ENCODE results near the gene MRPS27. TPM values are rescaled to one million over a fixed set of nuclear protein-coding genes. Genes with fewer than 3 reads are reported as not detected.
A peak's percentile ranks its signal among the peaks of the same experiment; 100 is the strongest.

The MRPS27 gene
- total RNA-seq, 2 experiments from 2014 or later: 48.2 to 53.9 TPM

DNA sequence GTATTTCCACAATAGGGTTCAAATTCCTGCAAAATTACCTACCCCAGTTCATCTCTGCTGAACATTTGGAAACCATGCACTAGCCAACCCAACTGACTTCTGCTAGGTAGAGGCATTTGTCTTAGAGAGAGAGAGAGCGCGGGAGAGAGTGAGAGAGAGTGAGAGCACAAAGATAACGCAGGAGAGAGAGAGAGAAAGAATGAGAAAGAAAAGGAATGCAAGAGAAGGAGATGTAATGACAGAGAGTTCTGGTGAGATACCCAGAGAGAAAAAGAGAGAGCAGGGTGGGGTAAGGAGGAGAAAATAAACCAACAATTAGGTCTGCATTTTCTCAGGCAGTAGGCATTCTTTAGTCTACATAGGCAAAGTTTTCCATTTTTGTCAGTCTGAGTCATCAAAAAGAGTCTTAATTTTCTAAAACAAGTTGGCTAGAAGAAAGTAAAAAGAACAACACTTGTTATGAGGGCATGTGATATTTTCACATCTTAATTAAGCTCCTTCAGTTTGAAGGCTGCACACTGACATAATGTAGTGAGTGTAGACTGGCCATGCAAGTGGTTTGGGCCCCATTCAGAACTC lies 114.5 kb downstream of the MRPS27 start:
- Mint-ChIP-seq H3K27me3 (ENCODE audit: low read depth) (peaks cover 2% of the 10 kb centered on the region), H3K36me3 (ENCODE audit: low read depth) (no peaks in the 10 kb centered on the region), H3K27ac (no peak overlapping the region), H3K9me3 (ENCODE audit: insufficient read depth) (no peaks in the 10 kb centered on the region), H3K4me3 (no peak overlapping the region), H3K4me1 (ENCODE audit: low read depth) (no peaks in the 10 kb centered on the region)
- no peak for ATAC-seq
- POLR2A ChIA-PET: no interaction called here
- no peak for DNase-seq
- CTCF ChIA-PET: no interaction called here

DNA sequence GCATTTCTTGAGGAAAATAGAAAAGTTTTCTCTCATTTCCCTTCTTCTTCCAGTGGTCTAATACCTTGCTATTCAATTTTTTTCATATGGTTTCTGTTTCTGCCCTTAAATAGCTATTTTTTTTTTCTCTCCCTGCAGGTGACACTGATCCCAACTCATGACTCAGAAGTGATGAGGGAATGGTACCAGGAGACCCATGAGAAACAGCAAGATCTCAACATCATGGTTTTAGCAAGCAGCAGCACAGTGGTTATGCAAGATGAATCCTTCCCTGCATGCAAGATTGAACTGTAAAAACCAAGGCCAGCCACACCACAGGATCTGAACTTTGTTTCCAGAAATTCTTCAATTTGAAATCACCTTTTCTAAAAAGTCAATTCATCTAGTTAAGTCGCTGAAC lies 115.1 kb downstream of the MRPS27 start:
- H3K36me3 Mint-ChIP-seq (ENCODE audit: low read depth): no peaks in the 10 kb centered on the region
- H3K4me3 Mint-ChIP-seq: no peak overlapping the region
- DNase-seq (no peak), ATAC-seq (no peak)
- no peak overlapping the region for H3K27ac Mint-ChIP-seq
- CTCF ChIA-PET: no interaction called here
- H3K9me3 Mint-ChIP-seq (ENCODE audit: insufficient read depth): no peaks in the 10 kb centered on the region
- peaks cover 2% of the 10 kb centered on the region for H3K27me3 Mint-ChIP-seq (ENCODE audit: low read depth)
- POLR2A ChIA-PET: no interaction called here
- H3K4me1 Mint-ChIP-seq (ENCODE audit: low read depth): no peaks in the 10 kb centered on the region

DNA sequence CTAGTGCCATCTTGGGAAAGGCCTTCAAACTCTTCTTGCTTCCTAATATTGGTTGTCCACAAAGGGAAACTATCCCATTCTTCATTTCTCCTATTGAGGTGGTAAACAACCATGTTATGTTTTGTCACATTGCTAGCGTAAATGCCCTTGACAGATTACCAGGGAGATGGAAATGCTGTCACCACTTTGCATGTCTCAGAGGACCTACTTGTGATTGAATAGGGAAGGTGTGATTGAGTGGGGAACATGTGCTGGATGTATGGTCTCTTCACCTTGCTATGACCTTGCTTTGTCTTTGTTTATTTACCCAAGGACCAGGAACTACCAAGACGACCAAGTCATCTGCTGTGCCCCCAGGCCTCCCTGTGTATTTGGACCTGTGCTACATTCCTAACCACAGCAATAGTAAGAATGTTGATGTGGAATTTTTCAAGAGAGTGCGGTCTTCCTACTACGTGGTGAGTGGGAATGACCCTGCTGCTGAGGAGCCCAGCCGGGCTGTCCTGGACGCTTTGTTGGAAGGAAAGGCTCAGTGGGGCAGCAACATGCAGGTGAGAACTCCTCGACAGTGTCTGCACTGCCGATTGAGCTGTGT lies 116.7 kb downstream of the MRPS27 start:
- ATAC-seq (no peak), DNase-seq (no peak)
- POLR2A ChIA-PET: no interaction called here
- CTCF ChIA-PET: no interaction called here
- H3K4me3 Mint-ChIP-seq: no peak overlapping the region
- H3K4me1 Mint-ChIP-seq (ENCODE audit: low read depth): no peaks in the 10 kb centered on the region
- H3K27me3 Mint-ChIP-seq (ENCODE audit: low read depth): peaks cover 8% of the 10 kb centered on the region
- no peaks in the 10 kb centered on the region for H3K9me3 Mint-ChIP-seq (ENCODE audit: insufficient read depth)
- no peak overlapping the region for H3K27ac Mint-ChIP-seq
- no peaks in the 10 kb centered on the region for H3K36me3 Mint-ChIP-seq (ENCODE audit: low read depth)

DNA sequence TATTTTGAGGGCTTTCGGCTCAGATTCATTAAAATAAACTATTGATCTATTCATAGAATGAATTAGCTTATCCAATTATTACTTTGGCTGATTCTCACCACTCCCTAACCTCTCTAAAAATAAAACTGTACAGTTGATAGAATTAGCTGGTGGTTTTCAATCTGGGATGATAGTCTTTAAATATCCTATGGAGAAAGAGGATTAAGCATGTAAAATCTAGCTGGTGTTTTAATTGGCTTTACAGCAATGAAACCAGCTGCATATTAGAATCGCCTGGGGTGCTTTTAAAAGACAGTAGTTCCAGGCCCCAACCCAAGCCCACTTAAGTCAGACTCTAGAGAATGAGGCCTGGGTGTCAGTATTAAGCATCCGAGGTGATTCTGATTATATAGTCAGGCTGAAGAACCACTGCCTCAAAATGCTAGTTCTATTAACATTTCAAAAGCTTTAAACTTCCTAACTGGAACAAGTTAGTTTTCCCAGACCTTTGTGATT lies 117.7 kb downstream of the MRPS27 start:
- H3K36me3 Mint-ChIP-seq (ENCODE audit: low read depth): no peaks in the 10 kb centered on the region
- ChIA-PET POLR2A (no interaction called here), CTCF (no interaction called here)
- H3K4me3 Mint-ChIP-seq: no peak overlapping the region
- H3K27ac Mint-ChIP-seq: no peak overlapping the region
- H3K9me3 Mint-ChIP-seq (ENCODE audit: insufficient read depth): no peaks in the 10 kb centered on the region
- H3K27me3 Mint-ChIP-seq (ENCODE audit: low read depth): peaks cover 12% of the 10 kb centered on the region
- no peak for ATAC-seq
- H3K4me1 Mint-ChIP-seq (ENCODE audit: low read depth): no peaks in the 10 kb centered on the region
- DNase-seq: no peak

DNA sequence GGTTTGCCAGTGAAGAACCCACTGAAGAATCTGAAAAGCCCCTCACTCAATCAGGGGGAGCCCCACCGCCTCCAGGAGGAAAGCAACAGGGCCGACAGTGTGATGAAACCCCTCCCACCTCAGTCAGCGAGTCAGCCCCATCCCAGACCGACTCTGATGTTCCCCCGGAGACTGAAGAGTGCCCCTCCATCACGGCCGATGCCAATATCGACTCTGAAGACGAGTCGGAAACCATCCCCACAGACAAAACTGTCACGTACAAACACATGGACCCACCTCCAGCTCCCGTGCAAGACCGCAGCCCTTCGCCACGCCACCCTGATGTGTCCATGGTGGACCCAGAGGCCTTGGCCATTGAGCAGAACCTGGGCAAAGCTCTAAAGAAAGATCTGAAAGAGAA lies 120.4 kb downstream of the MRPS27 start:
- peaks cover 11% of the 10 kb centered on the region for H3K4me1 Mint-ChIP-seq (ENCODE audit: low read depth)
- no peak overlapping the region for H3K27ac Mint-ChIP-seq
- ChIA-PET POLR2A (no interaction called here), CTCF (no interaction called here)
- no peaks in the 10 kb centered on the region for H3K36me3 Mint-ChIP-seq (ENCODE audit: low read depth)
- DNase-seq: no peak
- H3K27me3 Mint-ChIP-seq (ENCODE audit: low read depth): peaks cover 36% of the 10 kb centered on the region
- no peak for ATAC-seq
- H3K9me3 Mint-ChIP-seq (ENCODE audit: insufficient read depth): no peaks in the 10 kb centered on the region
- no peak overlapping the region for H3K4me3 Mint-ChIP-seq

DNA sequence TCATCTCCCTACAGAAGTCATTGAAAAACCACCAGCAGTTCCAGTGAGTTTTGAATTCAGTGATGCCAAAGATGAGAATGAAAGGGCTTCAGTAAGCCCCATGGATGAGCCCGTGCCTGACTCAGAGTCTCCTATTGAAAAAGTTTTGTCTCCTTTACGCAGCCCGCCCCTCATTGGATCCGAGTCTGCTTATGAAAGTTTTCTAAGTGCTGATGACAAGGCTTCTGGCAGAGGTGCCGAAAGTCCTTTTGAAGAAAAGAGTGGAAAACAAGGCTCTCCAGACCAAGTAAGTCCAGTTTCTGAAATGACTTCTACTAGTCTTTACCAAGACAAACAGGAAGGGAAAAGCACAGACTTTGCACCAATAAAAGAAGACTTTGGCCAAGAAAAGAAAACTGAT lies 122.6 kb downstream of the MRPS27 start:
- ChIA-PET POLR2A (no interaction called here), CTCF (no interaction called here)
- H3K4me1 Mint-ChIP-seq (ENCODE audit: low read depth): peaks cover 16% of the 10 kb centered on the region
- ATAC-seq (no peak), DNase-seq (no peak)
- H3K27me3 Mint-ChIP-seq (ENCODE audit: low read depth): peaks cover 48% of the 10 kb centered on the region
- H3K36me3 Mint-ChIP-seq (ENCODE audit: low read depth): no peaks in the 10 kb centered on the region
- H3K4me3 Mint-ChIP-seq: no peak overlapping the region
- H3K27ac Mint-ChIP-seq: no peak overlapping the region
- H3K9me3 Mint-ChIP-seq (ENCODE audit: insufficient read depth): no peaks in the 10 kb centered on the region

DNA sequence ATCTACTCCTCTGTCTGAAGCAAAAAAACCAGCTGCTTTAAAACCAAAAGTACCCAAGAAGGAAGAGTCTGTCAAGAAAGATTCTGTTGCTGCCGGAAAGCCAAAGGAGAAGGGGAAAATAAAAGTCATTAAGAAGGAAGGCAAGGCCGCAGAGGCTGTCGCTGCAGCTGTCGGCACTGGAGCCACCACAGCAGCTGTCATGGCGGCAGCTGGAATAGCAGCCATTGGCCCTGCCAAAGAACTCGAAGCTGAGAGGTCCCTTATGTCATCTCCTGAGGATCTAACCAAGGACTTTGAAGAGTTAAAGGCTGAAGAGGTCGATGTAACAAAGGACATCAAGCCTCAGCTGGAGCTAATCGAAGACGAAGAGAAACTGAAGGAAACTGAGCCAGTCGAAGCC lies 124.5 kb downstream of the MRPS27 start:
- no peak overlapping the region for H3K27ac Mint-ChIP-seq
- no peak for ATAC-seq
- POLR2A ChIA-PET: no interaction called here
- H3K36me3 Mint-ChIP-seq (ENCODE audit: low read depth): no peaks in the 10 kb centered on the region
- CTCF ChIA-PET: interaction anchor here (1.2 kb wide), 1 partner anchor 9 kb away, joined by 3 read pairs; no protein-coding TSS in a partner anchor
- H3K4me1 Mint-ChIP-seq (ENCODE audit: low read depth): peaks cover 16% of the 10 kb centered on the region
- H3K27me3 Mint-ChIP-seq (ENCODE audit: low read depth): peaks cover 57% of the 10 kb centered on the region
- DNase-seq: no peak
- no peak overlapping the region for H3K4me3 Mint-ChIP-seq
- H3K9me3 Mint-ChIP-seq (ENCODE audit: insufficient read depth): no peaks in the 10 kb centered on the region

DNA sequence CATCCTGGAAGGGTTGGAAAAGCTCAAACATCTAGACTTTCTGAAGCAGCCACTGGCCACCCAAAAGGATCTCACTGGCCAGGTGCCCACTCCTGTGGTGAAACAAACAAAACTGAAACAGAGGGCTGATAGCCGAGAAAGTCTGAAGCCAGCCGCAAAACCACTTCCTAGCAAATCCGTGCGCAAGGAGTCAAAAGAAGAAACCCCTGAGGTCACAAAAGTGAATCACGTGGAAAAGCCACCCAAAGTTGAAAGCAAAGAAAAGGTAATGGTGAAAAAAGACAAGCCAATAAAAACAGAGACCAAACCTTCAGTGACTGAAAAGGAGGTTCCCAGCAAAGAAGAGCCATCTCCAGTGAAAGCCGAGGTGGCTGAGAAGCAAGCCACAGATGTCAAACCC lies 125.2 kb downstream of the MRPS27 start:
- ChIA-PET CTCF (interaction anchor here (1.2 kb wide), 1 partner anchor 8 kb away, joined by 3 read pairs; no protein-coding TSS in a partner anchor), POLR2A (no interaction called here)
- no peaks in the 10 kb centered on the region for H3K9me3 Mint-ChIP-seq (ENCODE audit: insufficient read depth)
- peaks cover 16% of the 10 kb centered on the region for H3K4me1 Mint-ChIP-seq (ENCODE audit: low read depth)
- ATAC-seq (peak; percentile 60), DNase-seq (peak; percentile 57)
- H3K27ac Mint-ChIP-seq: no peak overlapping the region
- peaks cover 61% of the 10 kb centered on the region for H3K27me3 Mint-ChIP-seq (ENCODE audit: low read depth)
- H3K36me3 Mint-ChIP-seq (ENCODE audit: low read depth): no peaks in the 10 kb centered on the region
- peak overlapping the region; percentile 20 for H3K4me3 Mint-ChIP-seq

DNA sequence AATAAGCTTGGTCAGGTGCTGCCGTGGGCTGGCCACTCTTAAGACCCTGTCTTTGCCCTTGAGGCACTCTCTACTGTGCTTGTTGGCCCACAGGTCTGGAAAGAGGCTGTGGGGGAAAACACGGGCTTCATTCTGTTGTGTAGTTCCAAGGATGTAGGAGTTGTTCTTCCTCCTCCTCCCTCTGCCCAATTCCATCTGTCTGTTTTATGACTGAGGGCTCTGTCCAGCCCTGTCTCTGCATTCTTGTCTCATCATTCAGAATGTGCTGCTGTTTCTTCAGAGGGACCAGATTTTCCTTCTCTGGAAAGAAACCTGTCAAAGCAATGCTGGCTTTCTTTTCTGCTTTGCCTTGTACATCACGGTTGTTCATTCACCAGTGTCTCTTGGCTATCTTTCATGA lies 128.6 kb downstream of the MRPS27 start:
- Mint-ChIP-seq H3K9me3 (ENCODE audit: insufficient read depth) (no peaks in the 10 kb centered on the region), H3K36me3 (ENCODE audit: low read depth) (no peaks in the 10 kb centered on the region), H3K27me3 (ENCODE audit: low read depth) (peaks cover 56% of the 10 kb centered on the region), H3K27ac (no peak overlapping the region), H3K4me1 (ENCODE audit: low read depth) (peaks cover 16% of the 10 kb centered on the region), H3K4me3 (no peak overlapping the region)
- CTCF ChIA-PET: no interaction called here
- DNase-seq (no peak), ATAC-seq (no peak)
- POLR2A ChIA-PET: no interaction called here

DNA sequence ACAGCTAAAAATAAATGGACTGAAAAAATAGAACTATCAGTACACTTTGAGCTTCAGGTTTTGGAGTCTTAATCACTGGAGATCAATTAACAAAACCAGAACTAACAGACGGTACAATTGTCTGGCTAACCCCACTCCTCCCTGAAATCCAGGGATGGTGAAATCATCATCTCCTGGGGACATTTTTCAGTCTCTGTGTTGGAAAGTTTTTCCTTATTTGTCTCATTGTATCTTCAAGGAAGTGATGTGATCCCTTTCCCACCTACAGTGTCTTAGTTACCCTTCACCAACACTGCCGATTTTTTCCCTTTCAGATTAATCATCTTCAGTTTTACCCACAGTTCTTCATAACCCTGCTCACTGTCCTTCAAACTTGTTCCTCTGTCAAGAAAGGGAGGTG lies 130.9 kb downstream of the MRPS27 start:
- Mint-ChIP-seq H3K4me1 (ENCODE audit: low read depth) (no peaks in the 10 kb centered on the region), H3K36me3 (ENCODE audit: low read depth) (no peaks in the 10 kb centered on the region), H3K27ac (no peak overlapping the region), H3K9me3 (ENCODE audit: insufficient read depth) (no peaks in the 10 kb centered on the region), H3K4me3 (no peak overlapping the region), H3K27me3 (ENCODE audit: low read depth) (peaks cover 48% of the 10 kb centered on the region)
- ChIA-PET CTCF (no interaction called here), POLR2A (no interaction called here)
- ATAC-seq: no peak
- no peak for DNase-seq

DNA sequence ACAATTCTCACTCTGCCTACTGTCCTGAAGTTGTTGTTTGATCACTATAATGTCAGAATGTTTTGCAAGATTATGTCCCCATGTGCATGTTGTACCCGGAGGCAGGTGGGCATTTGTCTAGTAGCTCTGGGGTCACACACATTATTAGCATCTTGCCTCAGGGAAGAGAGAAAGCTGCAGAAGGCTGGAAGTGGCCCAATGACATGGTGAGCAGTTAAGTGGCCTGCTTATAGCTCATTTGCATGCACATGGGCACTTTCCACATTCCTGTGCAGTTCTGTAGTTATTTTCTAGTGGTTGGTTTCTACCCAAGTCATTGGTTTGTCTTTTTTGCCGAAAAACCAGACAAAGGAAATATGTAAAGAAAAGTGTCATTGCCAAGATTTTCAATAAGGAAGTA lies 131.9 kb downstream of the MRPS27 start:
- Mint-ChIP-seq H3K36me3 (ENCODE audit: low read depth) (no peaks in the 10 kb centered on the region), H3K4me1 (ENCODE audit: low read depth) (no peaks in the 10 kb centered on the region), H3K27ac (no peak overlapping the region), H3K9me3 (ENCODE audit: insufficient read depth) (no peaks in the 10 kb centered on the region), H3K27me3 (ENCODE audit: low read depth) (peaks cover 43% of the 10 kb centered on the region), H3K4me3 (no peak overlapping the region)
- no peak for DNase-seq
- ATAC-seq: no peak
- ChIA-PET POLR2A (no interaction called here), CTCF (interaction anchor here (1.1 to 1.8 kb wide), 2 partner anchors 21 to 120 kb away, joined by 3 to 4 read pairs; no protein-coding TSS in a partner anchor)

DNA sequence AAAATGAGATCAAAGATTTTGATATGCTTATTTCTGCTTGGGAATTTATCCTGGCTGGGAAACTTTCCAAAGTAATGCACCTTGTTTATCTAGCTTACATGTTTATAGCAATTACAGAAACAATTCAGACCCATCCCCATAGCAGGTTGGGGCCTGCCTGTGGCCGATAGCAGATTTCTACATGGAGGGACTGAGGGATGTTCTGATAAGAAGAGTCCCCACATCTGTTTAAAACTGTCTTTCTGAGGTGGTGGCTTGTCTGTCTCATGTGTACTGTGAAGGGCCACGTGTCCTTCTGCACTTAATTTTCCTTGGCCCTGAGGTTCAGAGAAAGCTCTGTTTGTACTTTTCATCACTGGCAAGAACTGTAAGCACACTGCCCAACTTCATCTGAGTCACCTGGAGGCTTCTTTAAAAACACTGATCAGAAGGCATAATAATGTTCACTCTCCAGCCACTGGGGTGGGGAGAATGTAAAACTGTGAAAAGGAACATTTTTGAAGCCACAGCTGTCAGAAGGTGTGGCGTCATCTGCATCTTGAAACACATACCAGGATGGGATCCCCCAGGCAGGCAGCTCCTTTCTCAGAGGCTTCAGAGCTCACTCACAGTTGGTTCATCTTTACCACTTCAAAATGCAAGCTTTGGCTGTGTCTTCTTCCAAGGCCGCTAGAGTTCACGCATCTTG lies 132.5 kb downstream of the MRPS27 start:
- no peak for DNase-seq
- ChIA-PET POLR2A (no interaction called here), CTCF (interaction anchor here (0.5 to 1.8 kb wide), 4 partner anchors 8 to 121 kb away, joined by 3 to 4 read pairs (median 3); no protein-coding TSS in a partner anchor)
- Mint-ChIP-seq H3K9me3 (ENCODE audit: insufficient read depth) (no peaks in the 10 kb centered on the region), H3K4me1 (ENCODE audit: low read depth) (no peaks in the 10 kb centered on the region), H3K4me3 (no peak overlapping the region), H3K27ac (no peak overlapping the region), H3K27me3 (ENCODE audit: low read depth) (peaks cover 46% of the 10 kb centered on the region), H3K36me3 (ENCODE audit: low read depth) (no peaks in the 10 kb centered on the region)
- no peak for ATAC-seq
